GM23338 (cell line): ENCODE results near the gene HDHD3. TPM values are rescaled to one million over a fixed set of nuclear protein-coding genes. Genes with fewer than 3 reads are reported as not detected.

ENCODE experiments used
- ATAC-seq: fragments of 200-7000 bp; cut with Tn5 transposase; 3 replicates; pipeline ENCODE4 v1.9.1; 2020
- DNase-seq: peaks from one replicate; pipeline ENCODE4 v3.0.0-alpha.2; 2015; ENCODE audit warnings: low spot score
- H2AFZ ChIP-seq: fragments of 200-600 bp; sonication (generic); 2 replicates; pipeline ENCODE4 v1.8.0; 2016; ENCODE audit warnings: antibody characterized with exemption, mild to moderate bottlenecking, moderate library complexity
- H3F3A ChIP-seq: fragments of 200-600 bp; sonication (generic); replicated peaks from 2 replicates; pipeline ENCODE4 v1.8.0; 2017; ENCODE audit warnings: antibody characterized with exemption, mixed run types, low read depth
- H3K27ac ChIP-seq: fragments of 200-600 bp; sonication (generic); 2 replicates; pipeline ENCODE4 v1.6.1; 2016; ENCODE audit warnings: low read depth
- H3K27me3 ChIP-seq: fragments of 200-600 bp; sonication (generic); 2 replicates; pipeline ENCODE4 v1.8.0; 2016; ENCODE audit warnings: mild to moderate bottlenecking, mixed run types, moderate library complexity; ENCODE audit not compliant: insufficient read depth
- H3K36me3 ChIP-seq: fragments of 200-600 bp; sonication (generic); 2 replicates; pipeline ENCODE4 v1.8.0; 2016; ENCODE audit warnings: mild to moderate bottlenecking; ENCODE audit not compliant: insufficient read depth
- H3K4me1 ChIP-seq: fragments of 200-600 bp; sonication (generic); 2 replicates; pipeline ENCODE4 v1.8.0; 2016; ENCODE audit warnings: mild to moderate bottlenecking, moderate library complexity; ENCODE audit not compliant: insufficient read depth
- H3K4me2 ChIP-seq: fragments of 200-600 bp; sonication (generic); 2 replicates; pipeline ENCODE4 v1.7.1; 2017; ENCODE audit warnings: mixed run types
- H3K4me3 ChIP-seq: fragments of 200-600 bp; sonication (generic); 2 replicates; pipeline ENCODE4 v1.6.1; 2016; ENCODE audit warnings: mixed run types
- H3K79me2 ChIP-seq: fragments of 200-600 bp; sonication (generic); replicated peaks from 2 replicates; pipeline ENCODE4 v1.8.0; 2017; ENCODE audit warnings: mild to moderate bottlenecking; ENCODE audit not compliant: insufficient read depth
- H3K9me2 ChIP-seq: fragments of 200-600 bp; sonication (generic); 2 replicates; pipeline ENCODE4 v1.8.0; 2017; ENCODE audit not compliant: insufficient read depth
- H4K20me1 ChIP-seq: fragments of 200-600 bp; sonication (generic); replicated peaks from 2 replicates; pipeline ENCODE4 v1.8.0; 2017; ENCODE audit warnings: mild to moderate bottlenecking; ENCODE audit not compliant: insufficient read depth
- H3K27ac Mint-ChIP-seq: 2 replicates; pipeline ENCODE4 v1.8.0; 2020; ENCODE audit warnings: inconsistent platforms, mild to moderate bottlenecking, moderate library complexity, mixed read lengths
- H3K27me3 Mint-ChIP-seq: 3 replicates; pipeline ENCODE4 v1.8.0; 2022; ENCODE audit warnings: low read depth, mild to moderate bottlenecking, moderate library complexity, mixed read lengths, inconsistent platforms; ENCODE audit not compliant: insufficient read depth, poor library complexity
- H3K36me3 Mint-ChIP-seq: 3 replicates; pipeline ENCODE4 v1.8.0; 2021; ENCODE audit warnings: low read depth, mild to moderate bottlenecking, inconsistent platforms, moderate library complexity, mixed read lengths
- H3K4me1 Mint-ChIP-seq: 3 replicates; pipeline ENCODE4 v1.8.0; 2020; ENCODE audit warnings: mild to moderate bottlenecking, inconsistent platforms, mixed read lengths
- H3K4me3 Mint-ChIP-seq: 3 replicates; pipeline ENCODE4 v1.8.0; 2021; ENCODE audit warnings: moderate library complexity, mild to moderate bottlenecking, inconsistent platforms, mixed read lengths
- H3K9me3 Mint-ChIP-seq: 3 replicates; pipeline ENCODE4 v1.8.0; 2020; ENCODE audit warnings: moderate library complexity, mild to moderate bottlenecking, inconsistent platforms, mixed read lengths
- CREB1 ChIP-seq: fragments of 250-450 bp; sonication (Bioruptor Pico); IDR thresholded peaks from 2 replicates; pipeline ENCODE4 v1.5.0; 2020; ENCODE audit warnings: low read depth, mild to moderate bottlenecking, moderate library complexity
- EZH2 ChIP-seq: fragments of 200-600 bp; sonication (generic); IDR thresholded peaks from one replicate; pipeline ENCODE4 v1.8.0; 2017; ENCODE audit warnings: antibody characterized with exemption, mild to moderate bottlenecking, low read depth; ENCODE audit not compliant: unreplicated experiment
- EZH2phosphoT487 ChIP-seq: fragments of 200-600 bp; sonication (generic); IDR thresholded peaks from one replicate; pipeline ENCODE4 v1.8.1; 2018; ENCODE audit warnings: antibody characterized with exemption; ENCODE audit not compliant: unreplicated experiment
- JUNB ChIP-seq: IDR thresholded peaks from one replicate; pipeline ENCODE4 v1.6.1; 2016; ENCODE audit warnings: antibody characterized with exemption; ENCODE audit not compliant: unreplicated experiment
- NANOG ChIP-seq: IDR thresholded peaks from 2 replicates; pipeline ENCODE4 v1.6.1; 2016; ENCODE audit warnings: antibody characterized with exemption, borderline replicate concordance
- POLR2AphosphoS5 ChIP-seq: IDR thresholded peaks from 2 replicates; pipeline ENCODE4 v1.6.1; 2016; ENCODE audit warnings: antibody characterized with exemption, low read depth
- STAT1 ChIP-seq: IDR thresholded peaks from one replicate; pipeline ENCODE4 v1.6.1; 2016; ENCODE audit warnings: antibody characterized with exemption; ENCODE audit not compliant: unreplicated experiment
- ZNF114 ChIP-seq: fragments of 250-450 bp; sonication (Bioruptor Pico); IDR thresholded peaks from 2 replicates; pipeline ENCODE4 v1.5.0; 2020; ENCODE audit warnings: mild to moderate bottlenecking, moderate library complexity
- ZNF331 ChIP-seq: fragments of 250-450 bp; sonication (Bioruptor Pico); IDR thresholded peaks from 2 replicates; pipeline ENCODE4 v1.5.0; 2020; ENCODE audit warnings: low read depth, mild to moderate bottlenecking, moderate library complexity
- polyA plus RNA-seq: library from polyadenylated mRNA; unstranded; fragments of >200 nt; fragmentation: Nextera tagmentation; extraction: Ambion mirVana; gene quantifications from 2 replicates; pipeline ENCODE4 v1.2.1, GENCODE V29; 2016
- total RNA-seq: library from RNA; depleted of rRNA; stranded (reverse); fragments of >200 nt; shearing (Covaris generic); gene quantifications from 2 replicates; pipeline ENCODE4 v1.2.3, GENCODE V29; 2014
- TF ChIP-seq, protein P1 (sequence below): IDR thresholded peaks from one replicate; pipeline ENCODE4 v1.6.1; 2018; ENCODE audit warnings: antibody characterized with exemption; ENCODE audit not compliant: unreplicated experiment
- TF ChIP-seq, protein P2 (sequence below): fragments of 250-450 bp; sonication (Bioruptor Pico); IDR thresholded peaks from 2 replicates; pipeline ENCODE4 v1.5.0; 2020; ENCODE audit warnings: mild to moderate bottlenecking, moderate library complexity

Gene HDHD3
- total and polyA plus RNA-seq, 2 experiments from 2014 or later = 9.5 to 17.7 TPM

DNA sequence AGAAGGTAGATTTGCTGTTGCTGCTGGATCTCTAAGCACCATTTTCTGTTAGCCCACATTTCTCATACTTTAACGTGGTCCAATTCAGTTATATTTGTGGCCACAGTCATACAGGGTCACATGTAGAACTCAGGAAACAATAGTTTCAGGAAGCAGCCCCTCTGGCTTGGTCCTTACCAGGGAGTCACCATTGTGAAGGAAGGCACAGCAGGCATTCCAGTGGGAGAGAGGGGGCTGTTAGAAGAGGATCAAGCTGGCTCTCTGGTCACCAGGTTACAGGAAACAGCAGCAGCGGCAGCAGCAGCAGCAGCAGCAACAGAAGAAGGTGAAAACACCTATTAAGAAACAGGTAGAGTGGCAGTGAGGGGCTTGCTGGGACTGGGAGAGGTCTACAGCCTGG, 48.3 kb upstream of the HDHD3 start (continued):
- TF ChIP-seq, protein P1, sequence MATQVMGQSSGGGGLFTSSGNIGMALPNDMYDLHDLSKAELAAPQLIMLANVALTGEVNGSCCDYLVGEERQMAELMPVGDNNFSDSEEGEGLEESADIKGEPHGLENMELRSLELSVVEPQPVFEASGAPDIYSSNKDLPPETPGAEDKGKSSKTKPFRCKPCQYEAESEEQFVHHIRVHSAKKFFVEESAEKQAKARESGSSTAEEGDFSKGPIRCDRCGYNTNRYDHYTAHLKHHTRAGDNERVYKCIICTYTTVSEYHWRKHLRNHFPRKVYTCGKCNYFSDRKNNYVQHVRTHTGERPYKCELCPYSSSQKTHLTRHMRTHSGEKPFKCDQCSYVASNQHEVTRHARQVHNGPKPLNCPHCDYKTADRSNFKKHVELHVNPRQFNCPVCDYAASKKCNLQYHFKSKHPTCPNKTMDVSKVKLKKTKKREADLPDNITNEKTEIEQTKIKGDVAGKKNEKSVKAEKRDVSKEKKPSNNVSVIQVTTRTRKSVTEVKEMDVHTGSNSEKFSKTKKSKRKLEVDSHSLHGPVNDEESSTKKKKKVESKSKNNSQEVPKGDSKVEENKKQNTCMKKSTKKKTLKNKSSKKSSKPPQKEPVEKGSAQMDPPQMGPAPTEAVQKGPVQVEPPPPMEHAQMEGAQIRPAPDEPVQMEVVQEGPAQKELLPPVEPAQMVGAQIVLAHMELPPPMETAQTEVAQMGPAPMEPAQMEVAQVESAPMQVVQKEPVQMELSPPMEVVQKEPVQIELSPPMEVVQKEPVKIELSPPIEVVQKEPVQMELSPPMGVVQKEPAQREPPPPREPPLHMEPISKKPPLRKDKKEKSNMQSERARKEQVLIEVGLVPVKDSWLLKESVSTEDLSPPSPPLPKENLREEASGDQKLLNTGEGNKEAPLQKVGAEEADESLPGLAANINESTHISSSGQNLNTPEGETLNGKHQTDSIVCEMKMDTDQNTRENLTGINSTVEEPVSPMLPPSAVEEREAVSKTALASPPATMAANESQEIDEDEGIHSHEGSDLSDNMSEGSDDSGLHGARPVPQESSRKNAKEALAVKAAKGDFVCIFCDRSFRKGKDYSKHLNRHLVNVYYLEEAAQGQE = no peak
- no peak for TF ChIP-seq EZH2
- TF ChIP-seq ZNF114 = no peak

DNA sequence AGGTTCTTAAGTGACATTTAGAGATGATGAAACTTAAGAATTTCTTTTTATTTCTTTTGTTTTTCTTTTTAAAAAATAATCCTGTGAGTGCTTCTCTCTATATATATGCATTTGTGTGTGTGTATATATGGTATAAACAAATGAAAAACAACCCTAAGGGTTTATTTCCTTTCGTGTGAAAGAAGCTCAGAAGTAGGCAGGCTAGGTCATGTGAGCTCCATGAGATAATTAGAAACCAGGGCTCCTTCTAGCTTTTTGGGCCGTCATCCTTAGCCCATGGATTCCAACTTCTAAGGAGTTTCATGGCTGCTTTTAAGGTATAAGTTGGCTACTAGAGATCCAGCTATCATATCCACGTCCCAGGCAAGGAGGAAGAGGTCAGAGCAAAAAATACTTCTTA, 44.9 kb upstream of the HDHD3 start:
- H3K36me3 ChIP-seq = no peaks in the 10 kb centered on the region
- no peaks in the 10 kb centered on the region for H3K36me3 Mint-ChIP-seq
- no peaks in the 10 kb centered on the region for H4K20me1 ChIP-seq
- no peaks in the 10 kb centered on the region for H3K9me3 Mint-ChIP-seq
- H3K79me2 ChIP-seq = no peaks in the 10 kb centered on the region
- no peak overlapping the region for H3K27ac Mint-ChIP-seq
- peaks cover 5% of the 10 kb centered on the region; the same call in 1 of the 2 replicates for H3K4me1 ChIP-seq
- ATAC-seq (no peak), DNase-seq (no peak)
- no peaks in the 10 kb centered on the region for H3K9me2 ChIP-seq
- no peaks in the 10 kb centered on the region for H3F3A ChIP-seq
- no peak overlapping the region for H2AFZ ChIP-seq
- no peak overlapping the region for H3K4me2 ChIP-seq
- H3K27me3 Mint-ChIP-seq = peaks cover 3% of the 10 kb centered on the region
- peaks cover 12% of the 10 kb centered on the region for H3K4me1 Mint-ChIP-seq
- H3K4me3 Mint-ChIP-seq = no peak overlapping the region
- no peaks in the 10 kb centered on the region for H3K27me3 ChIP-seq
- H3K4me3 ChIP-seq = no peak overlapping the region
- no peak overlapping the region for H3K27ac ChIP-seq
- TF ChIP-seq ZNF331 (CRISPR knock-in tag) = no peak
- TF ChIP-seq NANOG = no peak
- TF ChIP-seq STAT1 = no peak
- no peak for TF ChIP-seq JUNB
- TF ChIP-seq, protein P2, sequence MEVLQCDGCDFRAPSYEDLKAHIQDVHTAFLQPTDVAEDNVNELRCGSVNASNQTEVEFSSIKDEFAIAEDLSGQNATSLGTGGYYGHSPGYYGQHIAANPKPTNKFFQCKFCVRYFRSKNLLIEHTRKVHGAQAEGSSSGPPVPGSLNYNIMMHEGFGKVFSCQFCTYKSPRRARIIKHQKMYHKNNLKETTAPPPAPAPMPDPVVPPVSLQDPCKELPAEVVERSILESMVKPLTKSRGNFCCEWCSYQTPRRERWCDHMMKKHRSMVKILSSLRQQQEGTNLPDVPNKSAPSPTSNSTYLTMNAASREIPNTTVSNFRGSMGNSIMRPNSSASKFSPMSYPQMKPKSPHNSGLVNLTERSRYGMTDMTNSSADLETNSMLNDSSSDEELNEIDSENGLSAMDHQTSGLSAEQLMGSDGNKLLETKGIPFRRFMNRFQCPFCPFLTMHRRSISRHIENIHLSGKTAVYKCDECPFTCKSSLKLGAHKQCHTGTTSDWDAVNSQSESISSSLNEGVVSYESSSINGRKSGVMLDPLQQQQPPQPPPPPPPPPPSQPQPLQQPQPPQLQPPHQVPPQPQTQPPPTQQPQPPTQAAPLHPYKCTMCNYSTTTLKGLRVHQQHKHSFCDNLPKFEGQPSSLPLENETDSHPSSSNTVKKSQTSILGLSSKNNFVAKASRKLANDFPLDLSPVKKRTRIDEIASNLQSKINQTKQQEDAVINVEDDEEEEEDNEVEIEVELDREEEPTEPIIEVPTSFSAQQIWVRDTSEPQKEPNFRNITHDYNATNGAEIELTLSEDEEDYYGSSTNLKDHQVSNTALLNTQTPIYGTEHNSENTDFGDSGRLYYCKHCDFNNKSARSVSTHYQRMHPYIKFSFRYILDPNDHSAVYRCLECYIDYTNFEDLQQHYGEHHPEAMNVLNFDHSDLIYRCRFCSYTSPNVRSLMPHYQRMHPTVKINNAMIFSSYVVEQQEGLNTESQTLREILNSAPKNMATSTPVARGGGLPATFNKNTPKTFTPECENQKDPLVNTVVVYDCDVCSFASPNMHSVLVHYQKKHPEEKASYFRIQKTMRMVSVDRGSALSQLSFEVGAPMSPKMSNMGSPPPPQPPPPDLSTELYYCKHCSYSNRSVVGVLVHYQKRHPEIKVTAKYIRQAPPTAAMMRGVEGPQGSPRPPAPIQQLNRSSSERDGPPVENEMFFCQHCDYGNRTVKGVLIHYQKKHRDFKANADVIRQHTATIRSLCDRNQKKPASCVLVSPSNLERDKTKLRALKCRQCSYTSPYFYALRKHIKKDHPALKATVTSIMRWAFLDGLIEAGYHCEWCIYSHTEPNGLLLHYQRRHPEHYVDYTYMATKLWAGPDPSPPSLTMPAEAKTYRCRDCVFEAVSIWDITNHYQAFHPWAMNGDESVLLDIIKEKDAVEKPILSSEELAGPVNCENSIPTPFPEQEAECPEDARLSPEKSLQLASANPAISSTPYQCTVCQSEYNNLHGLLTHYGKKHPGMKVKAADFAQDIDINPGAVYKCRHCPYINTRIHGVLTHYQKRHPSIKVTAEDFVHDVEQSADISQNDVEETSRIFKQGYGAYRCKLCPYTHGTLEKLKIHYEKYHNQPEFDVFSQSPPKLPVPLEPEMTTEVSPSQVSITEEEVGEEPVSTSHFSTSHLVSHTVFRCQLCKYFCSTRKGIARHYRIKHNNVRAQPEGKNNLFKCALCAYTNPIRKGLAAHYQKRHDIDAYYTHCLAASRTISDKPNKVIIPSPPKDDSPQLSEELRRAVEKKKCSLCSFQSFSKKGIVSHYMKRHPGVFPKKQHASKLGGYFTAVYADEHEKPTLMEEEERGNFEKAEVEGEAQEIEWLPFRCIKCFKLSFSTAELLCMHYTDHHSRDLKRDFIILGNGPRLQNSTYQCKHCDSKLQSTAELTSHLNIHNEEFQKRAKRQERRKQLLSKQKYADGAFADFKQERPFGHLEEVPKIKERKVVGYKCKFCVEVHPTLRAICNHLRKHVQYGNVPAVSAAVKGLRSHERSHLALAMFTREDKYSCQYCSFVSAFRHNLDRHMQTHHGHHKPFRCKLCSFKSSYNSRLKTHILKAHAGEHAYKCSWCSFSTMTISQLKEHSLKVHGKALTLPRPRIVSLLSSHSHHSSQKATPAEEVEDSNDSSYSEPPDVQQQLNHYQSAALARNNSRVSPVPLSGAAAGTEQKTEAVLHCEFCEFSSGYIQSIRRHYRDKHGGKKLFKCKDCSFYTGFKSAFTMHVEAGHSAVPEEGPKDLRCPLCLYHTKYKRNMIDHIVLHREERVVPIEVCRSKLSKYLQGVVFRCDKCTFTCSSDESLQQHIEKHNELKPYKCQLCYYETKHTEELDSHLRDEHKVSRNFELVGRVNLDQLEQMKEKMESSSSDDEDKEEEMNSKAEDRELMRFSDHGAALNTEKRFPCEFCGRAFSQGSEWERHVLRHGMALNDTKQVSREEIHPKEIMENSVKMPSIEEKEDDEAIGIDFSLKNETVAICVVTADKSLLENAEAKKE (CRISPR knock-in tag) = no peak
- TF ChIP-seq EZH2phosphoT487 = no peak
- no peak for TF ChIP-seq CREB1
- TF ChIP-seq, protein P1 = no peak
- no peak for TF ChIP-seq POLR2AphosphoS5
- no peak for TF ChIP-seq ZNF114
- no peak for TF ChIP-seq EZH2
